Fibroblast of mammary gland (primary cell): Measurements from ENCODE around the gene F13A1.

Source experiments
- DNase-seq: peaks from one replicate; pipeline ENCODE4 v3.0.0-alpha.2; 2010; ENCODE audit warnings: low read depth
- H3K4me3 ChIP-seq: 2 replicates; pipeline ENCODE4 v1.5.1; 2011; ENCODE audit warnings: low read depth, mild to moderate bottlenecking, low read length, moderate library complexity; ENCODE audit not compliant: control insufficient read depth
- TF ChIP-seq, protein P1 (sequence below): conservative IDR thresholded peaks from 2 replicates; pipeline ENCODE4 v1.5.1; 2011; ENCODE audit warnings: low read depth, low read length, inconsistent platforms; ENCODE audit not compliant: control insufficient read depth, insufficient read depth

Gene F13A1

GRCh38 chr6:6177754-6178153 is 142.7 kb downstream of the F13A1 start:
- TF ChIP-seq, protein P1, sequence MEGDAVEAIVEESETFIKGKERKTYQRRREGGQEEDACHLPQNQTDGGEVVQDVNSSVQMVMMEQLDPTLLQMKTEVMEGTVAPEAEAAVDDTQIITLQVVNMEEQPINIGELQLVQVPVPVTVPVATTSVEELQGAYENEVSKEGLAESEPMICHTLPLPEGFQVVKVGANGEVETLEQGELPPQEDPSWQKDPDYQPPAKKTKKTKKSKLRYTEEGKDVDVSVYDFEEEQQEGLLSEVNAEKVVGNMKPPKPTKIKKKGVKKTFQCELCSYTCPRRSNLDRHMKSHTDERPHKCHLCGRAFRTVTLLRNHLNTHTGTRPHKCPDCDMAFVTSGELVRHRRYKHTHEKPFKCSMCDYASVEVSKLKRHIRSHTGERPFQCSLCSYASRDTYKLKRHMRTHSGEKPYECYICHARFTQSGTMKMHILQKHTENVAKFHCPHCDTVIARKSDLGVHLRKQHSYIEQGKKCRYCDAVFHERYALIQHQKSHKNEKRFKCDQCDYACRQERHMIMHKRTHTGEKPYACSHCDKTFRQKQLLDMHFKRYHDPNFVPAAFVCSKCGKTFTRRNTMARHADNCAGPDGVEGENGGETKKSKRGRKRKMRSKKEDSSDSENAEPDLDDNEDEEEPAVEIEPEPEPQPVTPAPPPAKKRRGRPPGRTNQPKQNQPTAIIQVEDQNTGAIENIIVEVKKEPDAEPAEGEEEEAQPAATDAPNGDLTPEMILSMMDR: no peak
- no peak overlapping the region for H3K4me3 ChIP-seq
- no peak for DNase-seq

DNA sequence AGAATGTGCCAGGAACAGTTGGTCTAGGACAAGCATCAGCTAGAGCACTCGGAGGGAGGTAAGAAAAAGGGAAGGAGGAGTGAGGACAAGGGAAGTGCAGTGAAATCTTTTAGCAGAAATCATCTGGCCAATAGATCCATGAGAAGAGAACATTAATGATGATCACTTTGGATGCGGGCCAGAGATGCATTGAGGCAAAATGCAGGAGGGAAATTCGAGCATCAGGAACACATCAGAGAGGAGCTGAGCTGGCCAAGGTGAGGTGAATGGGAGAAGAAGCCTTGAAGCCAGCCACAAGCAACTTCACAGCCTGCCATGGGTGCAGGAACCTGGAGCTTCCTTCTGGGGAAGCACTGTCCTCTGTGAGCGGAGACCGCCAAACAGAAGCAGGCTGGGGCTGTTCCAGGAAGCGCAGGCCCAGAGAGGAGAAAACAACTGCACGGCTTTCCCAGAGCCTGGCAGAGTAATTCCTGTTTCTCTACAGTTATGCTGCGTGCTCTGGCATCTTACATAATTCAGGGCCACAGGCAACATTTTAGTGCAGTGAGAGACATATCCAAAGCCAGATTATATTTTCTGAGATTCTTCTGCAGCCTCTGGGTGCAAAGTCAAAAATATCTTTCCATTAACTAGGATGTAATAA is 143.8 kb downstream of the F13A1 start:
- DNase-seq: no peak
- no peak overlapping the region for H3K4me3 ChIP-seq
- TF ChIP-seq, protein P1: no peak

GRCh38 chr6:6176127-6176526 is 144.3 kb downstream of the F13A1 start:
- DNase-seq: no peak
- TF ChIP-seq, protein P1: no peak
- no peak overlapping the region for H3K4me3 ChIP-seq

DNA sequence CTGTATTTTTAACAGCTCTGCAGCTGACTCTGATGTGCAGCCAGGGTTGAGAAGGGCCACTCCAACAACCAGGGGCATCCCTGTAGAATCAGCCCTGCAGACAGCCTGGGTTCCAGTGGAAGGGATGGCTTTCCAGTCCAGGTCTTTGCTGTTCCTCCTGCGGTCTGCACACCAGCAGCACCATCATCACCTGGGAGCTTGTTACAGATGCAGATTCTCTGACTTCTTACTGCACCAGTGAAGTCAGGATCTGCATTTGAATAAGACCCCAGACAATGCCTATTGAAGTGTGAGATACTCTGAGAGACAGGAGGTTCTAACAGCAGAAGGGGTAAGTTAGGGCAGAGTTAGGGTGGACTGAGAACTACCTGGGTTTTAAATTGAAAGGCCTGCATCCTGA is 151.3 kb downstream of the F13A1 start:
- no peak overlapping the region for H3K4me3 ChIP-seq
- no peak for DNase-seq
- TF ChIP-seq, protein P1: no peak

DNA sequence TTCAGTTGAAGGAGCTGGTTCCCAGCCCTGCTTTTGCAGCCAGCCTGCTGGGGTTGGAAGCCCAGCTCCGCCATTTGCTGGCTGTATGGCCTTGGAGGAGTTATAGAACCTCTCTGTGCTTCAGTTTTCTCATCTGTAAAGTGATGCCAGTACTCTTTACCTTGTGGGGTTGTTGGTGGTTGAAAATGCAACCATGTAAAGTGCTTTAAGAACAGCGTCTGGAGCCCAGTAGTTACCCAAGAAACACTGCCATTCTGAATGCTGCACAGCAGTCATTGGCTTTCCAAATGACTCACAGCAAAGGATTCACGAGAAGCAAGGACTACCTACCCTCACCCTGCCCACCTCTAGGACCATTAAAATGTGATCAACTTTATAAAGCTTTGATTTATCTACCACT is 154.4 kb downstream of the F13A1 start:
- TF ChIP-seq, protein P1: no peak
- no peak overlapping the region for H3K4me3 ChIP-seq
- DNase-seq: no peak

GRCh38 chr6:6164367-6164766 is 156.1 kb downstream of the F13A1 start:
- no peak overlapping the region for H3K4me3 ChIP-seq
- TF ChIP-seq, protein P1: no peak
- no peak for DNase-seq

DNA sequence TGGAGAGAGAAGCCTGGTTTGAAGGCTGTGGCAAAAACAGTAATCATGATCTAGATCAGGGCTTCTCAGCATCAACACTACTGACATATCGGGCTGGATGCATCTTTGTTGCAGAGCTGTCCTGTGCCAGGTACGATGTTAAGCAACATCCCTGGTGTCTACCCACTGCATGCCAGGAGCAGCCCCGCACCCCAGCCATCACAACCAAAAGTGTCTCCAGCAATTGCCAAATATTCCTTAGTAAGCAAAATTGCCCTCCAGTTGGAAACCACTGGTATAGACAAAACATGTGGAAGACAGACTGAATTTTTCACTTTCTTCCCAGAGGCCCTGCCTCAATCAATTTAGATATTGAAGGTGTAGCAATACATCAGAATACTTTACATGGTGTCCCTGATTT is 166.1 kb downstream of the F13A1 start:
- H3K4me3 ChIP-seq: no peak overlapping the region
- DNase-seq: no peak
- TF ChIP-seq, protein P1: no peak
